Activated CD4-positive, alpha-beta T cell treated with anti-CD3 and anti-CD28 coated beads, Interleukin-2, amount 10 ng/mL, durations not matched to agents 24 days and 14 days (primary cell): ENCODE measurements around the gene TAF5L. TPM values are rescaled to one million over a fixed set of nuclear protein-coding genes. Genes with fewer than 3 reads are reported as not detected.
"Not testable (repeated sequence)": the region's sequence is repeated elsewhere in the genome, so short reads cannot be mapped to it uniquely, and the experiment has no call there.

Experiments
- DNase-seq: peaks from one replicate; pipeline ENCODE4 v3.0.0; 2022
- H3K27ac Mint-ChIP-seq: one replicate; pipeline ENCODE4 v1.8.0; 2022; ENCODE audit warnings: mild to moderate bottlenecking, mixed read lengths
- H3K27me3 Mint-ChIP-seq: one replicate; pipeline ENCODE4 v1.8.0; 2022; ENCODE audit warnings: mixed read lengths
- H3K36me3 Mint-ChIP-seq: one replicate; pipeline ENCODE4 v1.8.0; 2022; ENCODE audit warnings: low read depth, mild to moderate bottlenecking, mixed read lengths
- H3K4me1 Mint-ChIP-seq: one replicate; pipeline ENCODE4 v1.8.0; 2021; ENCODE audit warnings: mixed read lengths
- H3K4me3 Mint-ChIP-seq: one replicate; pipeline ENCODE4 v1.8.0; 2022; ENCODE audit warnings: mild to moderate bottlenecking, moderate library complexity, mixed read lengths
- H3K9me3 Mint-ChIP-seq: one replicate; pipeline ENCODE4 v1.8.0; 2021; ENCODE audit warnings: mixed read lengths
- intact Hi-C: fragments of 100-400 bp; cut with micrococcal nuclease; formaldehyde crosslinking; loops from one replicate; pipeline ENCODE4 v1.15.1; 2023
- total RNA-seq: library from RNA; stranded (reverse); gene quantifications from 2 replicates; pipeline ENCODE4 v1.2.3, GENCODE V29; 2022

The TAF5L gene
- total RNA-seq, 1 donor from 2014 or later, result 29.7 TPM

- H3K27me3 Mint-ChIP-seq, result peaks cover 1% of the 10 kb centered on the region
- no peak overlapping the region for H3K4me3 Mint-ChIP-seq
- H3K4me1 Mint-ChIP-seq, result peaks cover 3% of the 10 kb centered on the region
- no peaks in the 10 kb centered on the region for H3K9me3 Mint-ChIP-seq
- DNase-seq, result no peak
- H3K27ac Mint-ChIP-seq, result no peak overlapping the region
- intact Hi-C loops, result no loop called here
- no peaks in the 10 kb centered on the region for H3K36me3 Mint-ChIP-seq
These were observed 63.2 kb downstream of the TAF5L start for GRCh38 chr1:229562686-229563085.

- no peak overlapping the region for H3K4me3 Mint-ChIP-seq
These were observed 64.8 kb downstream of the TAF5L start for GRCh38 chr1:229561141-229561540.

GRCh38 chr1:229560124-229560523, 65.8 kb downstream of the TAF5L start:
- H3K4me3 Mint-ChIP-seq, intact Hi-C loops, H3K9me3 Mint-ChIP-seq, H3K27ac Mint-ChIP-seq, H3K36me3 Mint-ChIP-seq, H3K27me3 Mint-ChIP-seq, DNase-seq: not testable (repeated sequence)
- H3K4me1 Mint-ChIP-seq, result peaks cover 19% of the 10 kb centered on the region

More at GRCh38 chr1:229561141-229561540, 64.8 kb downstream of the TAF5L start:
- Mint-ChIP-seq H3K36me3 (peaks cover 2% of the 10 kb centered on the region), H3K27me3 (no peaks in the 10 kb centered on the region), H3K4me1 (peaks cover 16% of the 10 kb centered on the region), H3K9me3 (no peaks in the 10 kb centered on the region), H3K27ac (no peak overlapping the region)
- no peak for DNase-seq
- intact Hi-C loops, result no loop called here

GRCh38 chr1:229559336-229559801, 66.6 kb downstream of the TAF5L start:
- Mint-ChIP-seq H3K4me1 (peaks cover 24% of the 10 kb centered on the region), H3K4me3 (peak overlapping the region; percentile 86), H3K27ac (peak overlapping the region; percentile 79)
- DNase-seq, H3K36me3 Mint-ChIP-seq, H3K9me3 Mint-ChIP-seq, H3K27me3 Mint-ChIP-seq: not testable (repeated sequence)
- intact Hi-C loops, result loop anchor here (1.0 to 5.0 kb wide), 8 partner anchors 17 to 1097 kb away; partner anchors contain the start of genes CCSAP, GALNT2, NUP133 and TAF5L

GRCh38 chr1:229558460-229559335, 67.2 kb downstream of the TAF5L start, which contains the start of gene ABCB10:
Gene ABCB10 (minus strand): TSS chr1:229558707. CDS start chr1:229558652, 55 bp downstream.
- H3K27ac Mint-ChIP-seq, result peak within 1 kb of the TSS; percentile 92
- intact Hi-C loops, result loop anchor here (1.0 to 5.0 kb wide), 8 partner anchors 16 to 1096 kb away; partner anchors contain the start of genes CCSAP, GALNT2, NUP133 and TAF5L
- H3K27me3 Mint-ChIP-seq, result no peaks in the 10 kb centered on the region
- peaks cover 9% of the 10 kb centered on the region for H3K36me3 Mint-ChIP-seq
- H3K4me3 Mint-ChIP-seq, result peak within 1 kb of the TSS; percentile 90
- no peaks in the 10 kb centered on the region for H3K9me3 Mint-ChIP-seq
- DNase-seq, result peak; percentile 96
- H3K4me1 Mint-ChIP-seq, result peaks cover 24% of the 10 kb centered on the region

- Mint-ChIP-seq H3K4me1 (peaks cover 28% of the 10 kb centered on the region), H3K36me3 (peaks cover 12% of the 10 kb centered on the region), H3K4me3 (peak overlapping the region; percentile 90), H3K9me3 (no peaks in the 10 kb centered on the region), H3K27me3 (no peaks in the 10 kb centered on the region), H3K27ac (peak overlapping the region; percentile 92)
- peak; percentile 84 for DNase-seq
- intact Hi-C loops, result loop anchor here (2.0 to 5.0 kb wide), 7 partner anchors 15 to 1096 kb away; partner anchors contain the start of genes CCSAP, GALNT2 and NUP133
These were observed 68.0 kb downstream of the TAF5L start for GRCh38 chr1:229557913-229558414.

GRCh38 chr1:229557200-229557850, 68.6 kb downstream of the TAF5L start:
- peak overlapping the region; percentile 90 for H3K4me3 Mint-ChIP-seq
- H3K27ac Mint-ChIP-seq, result peak overlapping the region; percentile 92
- peaks cover 31% of the 10 kb centered on the region for H3K4me1 Mint-ChIP-seq
- peaks cover 12% of the 10 kb centered on the region for H3K36me3 Mint-ChIP-seq
- no peaks in the 10 kb centered on the region for H3K27me3 Mint-ChIP-seq
- peak; percentile 75 for DNase-seq
- intact Hi-C loops, result loop anchor here (5.0 kb wide), 2 partner anchors 750 to 1095 kb away; no protein-coding TSS in a partner anchor
- H3K9me3 Mint-ChIP-seq, result no peaks in the 10 kb centered on the region

GRCh38 chr1:229554886-229555621, 70.9 kb downstream of the TAF5L start:
- no peaks in the 10 kb centered on the region for H3K9me3 Mint-ChIP-seq
- no peaks in the 10 kb centered on the region for H3K27me3 Mint-ChIP-seq
- DNase-seq, result no peak
- intact Hi-C loops, result loop anchor here (5.0 kb wide), 2 partner anchors 752 to 1093 kb away; no protein-coding TSS in a partner anchor
- H3K4me3 Mint-ChIP-seq, result peak overlapping the region; percentile 33
- peak overlapping the region; percentile 28 for H3K27ac Mint-ChIP-seq
- peaks cover 14% of the 10 kb centered on the region for H3K36me3 Mint-ChIP-seq
- peaks cover 33% of the 10 kb centered on the region for H3K4me1 Mint-ChIP-seq

GRCh38 chr1:229553621-229554130, 72.2 kb downstream of the TAF5L start:
- H3K27me3 Mint-ChIP-seq, result no peaks in the 10 kb centered on the region
- peaks cover 18% of the 10 kb centered on the region for H3K36me3 Mint-ChIP-seq
- DNase-seq, result no peak
- intact Hi-C loops, result no loop called here
- no peak overlapping the region for H3K27ac Mint-ChIP-seq
- H3K9me3 Mint-ChIP-seq, result no peaks in the 10 kb centered on the region
- peaks cover 30% of the 10 kb centered on the region for H3K4me1 Mint-ChIP-seq
- no peak overlapping the region for H3K4me3 Mint-ChIP-seq

- Mint-ChIP-seq H3K36me3 (peaks cover 23% of the 10 kb centered on the region), H3K4me3 (no peak overlapping the region), H3K27me3 (no peaks in the 10 kb centered on the region), H3K4me1 (peaks cover 30% of the 10 kb centered on the region), H3K9me3 (no peaks in the 10 kb centered on the region), H3K27ac (peak overlapping the region; percentile 2)
- DNase-seq, result no peak
- intact Hi-C loops, result no loop called here
These were observed 73.2 kb downstream of the TAF5L start for GRCh38 chr1:229552732-229553131.

GRCh38 chr1:229550812-229551567, 74.9 kb downstream of the TAF5L start:
- Mint-ChIP-seq H3K4me1 (peaks cover 17% of the 10 kb centered on the region), H3K36me3 (peaks cover 30% of the 10 kb centered on the region), H3K9me3 (no peaks in the 10 kb centered on the region), H3K4me3 (no peak overlapping the region), H3K27ac (no peak overlapping the region), H3K27me3 (no peaks in the 10 kb centered on the region)
- intact Hi-C loops, result no loop called here
- DNase-seq, result no peak

GRCh38 chr1:229547542-229547941, 78.4 kb downstream of the TAF5L start:
- Mint-ChIP-seq H3K4me3 (no peak overlapping the region), H3K27ac (no peak overlapping the region), H3K4me1 (peaks cover 16% of the 10 kb centered on the region), H3K36me3 (peaks cover 48% of the 10 kb centered on the region), H3K9me3 (no peaks in the 10 kb centered on the region), H3K27me3 (no peaks in the 10 kb centered on the region)
- intact Hi-C loops, result no loop called here
- no peak for DNase-seq
